ENCODE data around the gene SEC14L2. TPM values are rescaled to one million over a fixed set of nuclear protein-coding genes. Genes with fewer than 3 reads are reported as not detected.

SEC14L2 gene
- total and polyA plus RNA-seq, 2 donors (not counting 1 experiment from before 2014, with no cell fraction given), result 0.24 to 0.67 TPM

DNA sequence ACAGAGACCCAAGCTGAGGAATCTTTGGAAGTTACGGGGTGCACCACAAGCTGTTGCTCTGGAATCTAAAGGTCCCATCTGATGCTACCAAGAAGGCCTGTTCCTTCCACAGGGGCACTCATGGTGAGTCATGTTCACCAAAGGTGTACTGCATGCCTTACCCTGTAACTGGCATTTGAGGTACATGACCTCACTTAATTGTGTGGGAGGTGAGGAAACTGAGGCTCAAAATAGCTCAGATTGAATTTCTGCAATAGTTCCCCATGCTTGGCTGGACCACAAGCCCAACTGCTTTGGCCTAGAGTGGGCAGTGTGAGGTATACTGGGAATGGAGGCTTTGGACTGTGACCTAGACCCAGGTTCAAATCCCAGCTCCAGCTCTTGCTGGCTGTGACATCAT lies 37.0 kb downstream of the SEC14L2 start:
- no peaks in the 10 kb centered on the region for H3K79me2 ChIP-seq (ENCODE audit: control insufficient read depth, insufficient read depth, low read length)
- H3K9me3 Mint-ChIP-seq (ENCODE audit: insufficient read depth), result peaks cover 10% of the 10 kb centered on the region
- peaks cover 7% of the 10 kb centered on the region for H3K27me3 Mint-ChIP-seq
- no peak for DNase-seq
- H3K9ac ChIP-seq (ENCODE audit: low read length), result no peak overlapping the region
- 83% methylated on average over 1 of the region's 1 CpG for WGBS (ENCODE audit: insufficient coverage)
- ChIA-PET CTCF (interaction anchor here (1.0 to 1.4 kb wide), 3 partner anchors 43 to 146 kb away, joined by 3 to 6 read pairs (median 3); partner anchors contain the start of gene RNF215), POLR2A (interaction anchor here (0.6 kb wide), 1 partner anchor 117 kb away, joined by 4 read pairs; no protein-coding TSS in a partner anchor)
- peaks cover 8 to 16% of the 10 kb centered on the region in 2 donors for H3K4me1 ChIP-seq (ENCODE audit: control insufficient read depth in 2 of 2, insufficient read depth in 2 of 2, low read length in 2 of 2)
- H3K36me3 ChIP-seq (replicated peaks in 1 of 2; ENCODE audit: control extremely low read depth in 1 of 2, control insufficient read depth in 1 of 2, extremely low read depth in 1 of 2, insufficient read depth in 2 of 2, low read length in 1 of 2), result no peaks in the 10 kb centered on the region
- H3K4me1 Mint-ChIP-seq, result peaks cover 14% of the 10 kb centered on the region
- intact Hi-C loops (cut with micrococcal nuclease), result no loop called here
- peaks cover 0 to 28% (median 16%) of the 10 kb centered on the region in 3 donors for H3K9me3 ChIP-seq (ENCODE audit: control extremely low read depth in 1 of 3, control insufficient read depth in 2 of 3, insufficient read depth in 1 of 3, low read length in 2 of 3)
- H3K27ac Mint-ChIP-seq, result no peak overlapping the region
- H3K27me3 ChIP-seq (replicated peaks in 1 of 4; ENCODE audit: control extremely low read depth in 1 of 4, control insufficient read depth in 3 of 4, insufficient read depth in 4 of 4, low read length in 3 of 4), result peaks cover 0 to 8% (median 0%) of the 10 kb centered on the region in 4 experiments
- H3K4me2 ChIP-seq (replicated peaks; ENCODE audit: low read depth, low read length, poor library complexity, severe bottlenecking), result no peak overlapping the region
- H3K4me3 ChIP-seq (ENCODE audit: control extremely low read depth in 1 of 5, extremely low read depth in 1 of 5, insufficient read depth in 1 of 5, low read depth in 2 of 5, low read length in 4 of 5), result no peak overlapping the region
- H4K20me1 ChIP-seq (ENCODE audit: control insufficient read depth, insufficient read depth, low read length, poor library complexity, severe bottlenecking), result no peaks in the 10 kb centered on the region
- H3K27ac ChIP-seq (ENCODE audit: low read length in 2 of 2), result no peak overlapping the region
- TF ChIP-seq, protein P1, sequence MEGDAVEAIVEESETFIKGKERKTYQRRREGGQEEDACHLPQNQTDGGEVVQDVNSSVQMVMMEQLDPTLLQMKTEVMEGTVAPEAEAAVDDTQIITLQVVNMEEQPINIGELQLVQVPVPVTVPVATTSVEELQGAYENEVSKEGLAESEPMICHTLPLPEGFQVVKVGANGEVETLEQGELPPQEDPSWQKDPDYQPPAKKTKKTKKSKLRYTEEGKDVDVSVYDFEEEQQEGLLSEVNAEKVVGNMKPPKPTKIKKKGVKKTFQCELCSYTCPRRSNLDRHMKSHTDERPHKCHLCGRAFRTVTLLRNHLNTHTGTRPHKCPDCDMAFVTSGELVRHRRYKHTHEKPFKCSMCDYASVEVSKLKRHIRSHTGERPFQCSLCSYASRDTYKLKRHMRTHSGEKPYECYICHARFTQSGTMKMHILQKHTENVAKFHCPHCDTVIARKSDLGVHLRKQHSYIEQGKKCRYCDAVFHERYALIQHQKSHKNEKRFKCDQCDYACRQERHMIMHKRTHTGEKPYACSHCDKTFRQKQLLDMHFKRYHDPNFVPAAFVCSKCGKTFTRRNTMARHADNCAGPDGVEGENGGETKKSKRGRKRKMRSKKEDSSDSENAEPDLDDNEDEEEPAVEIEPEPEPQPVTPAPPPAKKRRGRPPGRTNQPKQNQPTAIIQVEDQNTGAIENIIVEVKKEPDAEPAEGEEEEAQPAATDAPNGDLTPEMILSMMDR (IDR thresholded peaks at IDR 0.05), result no peak
- no peak for TF ChIP-seq EZH2 (IDR thresholded peaks at IDR 0.05; ENCODE audit: borderline replicate concordance, insufficient read depth, low read depth, low read length, poor library complexity, severe bottlenecking)
- ATAC-seq (ENCODE audit: low read depth), result no peak
- no peak overlapping the region for H3K4me3 Mint-ChIP-seq
- H2AFZ ChIP-seq (ENCODE audit: insufficient read depth, low read depth, low read length, poor library complexity, severe bottlenecking), result no peak overlapping the region

DNA sequence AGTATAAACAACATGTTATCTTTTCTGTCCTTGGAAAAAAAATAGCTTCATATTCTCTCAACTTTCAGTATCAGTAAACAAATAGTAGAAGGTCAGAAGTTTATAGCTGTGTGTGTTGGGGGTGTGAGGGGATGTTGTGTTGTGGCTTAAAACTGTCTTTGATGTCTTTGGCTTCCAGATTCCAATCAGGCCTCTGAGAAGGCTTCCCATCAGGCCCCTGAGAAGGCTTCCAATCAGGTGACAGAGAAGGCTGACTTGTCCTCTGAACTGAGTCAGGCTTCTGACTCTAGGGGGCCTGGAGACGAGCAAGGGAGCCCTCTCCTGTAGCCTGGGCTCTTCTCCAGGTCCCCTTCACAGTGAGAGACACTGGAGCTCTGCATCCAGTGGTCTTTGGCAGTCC lies 38.0 kb downstream of the SEC14L2 start:
- Mint-ChIP-seq H3K9me3 (ENCODE audit: insufficient read depth) (peaks cover 10% of the 10 kb centered on the region), H3K27me3 (peaks cover 12% of the 10 kb centered on the region), H3K27ac (peak overlapping the region; percentile 38), H3K4me1 (peaks cover 14% of the 10 kb centered on the region), H3K4me3 (peak overlapping the region; percentile 32)
- no peak overlapping the region for H3K4me3 ChIP-seq (ENCODE audit: control extremely low read depth in 1 of 5, extremely low read depth in 1 of 5, insufficient read depth in 1 of 5, low read depth in 2 of 5, low read length in 4 of 5)
- CTCF ChIA-PET, result interaction anchor here (0.7 to 2.7 kb wide), 3 partner anchors 10 to 147 kb away, joined by 3 to 10 read pairs (median 3); partner anchors contain the start of genes MTFP1 and RNF215
- H3K27ac ChIP-seq (ENCODE audit: low read length in 2 of 2), result peak overlapping the region; percentile 68 to 77
- no peaks in the 10 kb centered on the region for H3K36me3 ChIP-seq (replicated peaks in 1 of 2; ENCODE audit: control extremely low read depth in 1 of 2, control insufficient read depth in 1 of 2, extremely low read depth in 1 of 2, insufficient read depth in 2 of 2, low read length in 1 of 2)
- H3K27me3 ChIP-seq (replicated peaks in 1 of 4; ENCODE audit: control extremely low read depth in 1 of 4, control insufficient read depth in 3 of 4, insufficient read depth in 4 of 4, low read length in 3 of 4), result peaks cover 0 to 10% (median under 1%) of the 10 kb centered on the region in 4 experiments
- ATAC-seq (ENCODE audit: low read depth) (no peak), DNase-seq (no peak)
- POLR2A ChIA-PET, result interaction anchor here (1.0 kb wide), 1 partner anchor 10 kb away, joined by 4 read pairs; no protein-coding TSS in a partner anchor
- peaks cover 0 to 28% (median 16%) of the 10 kb centered on the region in 3 donors for H3K9me3 ChIP-seq (ENCODE audit: control extremely low read depth in 1 of 3, control insufficient read depth in 2 of 3, insufficient read depth in 1 of 3, low read length in 2 of 3)
- no peak overlapping the region for H3K9ac ChIP-seq (ENCODE audit: low read length)
- H3K4me1 ChIP-seq (ENCODE audit: control insufficient read depth in 2 of 2, insufficient read depth in 2 of 2, low read length in 2 of 2), result peaks cover 8 to 16% of the 10 kb centered on the region in 2 donors
- H2AFZ ChIP-seq (ENCODE audit: insufficient read depth, low read depth, low read length, poor library complexity, severe bottlenecking), result peak overlapping the region; percentile 71
- H4K20me1 ChIP-seq (ENCODE audit: control insufficient read depth, insufficient read depth, low read length, poor library complexity, severe bottlenecking), result no peaks in the 10 kb centered on the region
- TF ChIP-seq, protein P1 (IDR thresholded peaks at IDR 0.05), result no peak
- TF ChIP-seq EZH2 (IDR thresholded peaks at IDR 0.05; ENCODE audit: borderline replicate concordance, insufficient read depth, low read depth, low read length, poor library complexity, severe bottlenecking), result no peak
- peak overlapping the region; percentile 47 for H3K4me2 ChIP-seq (replicated peaks; ENCODE audit: low read depth, low read length, poor library complexity, severe bottlenecking)
- intact Hi-C loops (cut with micrococcal nuclease), result no loop called here
- WGBS (ENCODE audit: insufficient coverage), result 78% methylated on average over 1 of the region's 1 CpG
- H3K79me2 ChIP-seq (ENCODE audit: control insufficient read depth, insufficient read depth, low read length), result no peaks in the 10 kb centered on the region
